ENCODE data around the gene AGBL3. TPM values are rescaled to one million over a fixed set of nuclear protein-coding genes. Genes with fewer than 3 reads are reported as not detected.

The AGBL3 gene
- total RNA-seq, result 1 to 10 TPM; 2.2 to 3.6 TPM

GRCh38 chr7:134986363-134987251 is at the start of gene AGBL3:
AGBL3 (plus strand) TSS chr7:134986508; CDS start chr7:134987934, 1,426 bp downstream.
- Mint-ChIP-seq H3K27me3 (ENCODE audit: low read depth) (no peaks in the 10 kb centered on the region), H3K4me1 (ENCODE audit: low read depth) (peaks cover 35% of the 10 kb centered on the region), H3K27ac (peak within 1 kb of the TSS; percentile 92), H3K9me3 (ENCODE audit: insufficient read depth) (no peaks in the 10 kb centered on the region), H3K4me3 (peak within 1 kb of the TSS; percentile 89), H3K36me3 (ENCODE audit: low read depth) (peaks cover 21% of the 10 kb centered on the region)
- ATAC-seq (peak; percentile 95), DNase-seq (peak; percentile 94)
- ChIA-PET CTCF (interaction anchor here (0.5 to 5.3 kb wide), 46 partner anchors 9 to 554 kb away, joined by 3 to 66 read pairs (median 4); partner anchors contain the start of genes BPGM, CYREN, TMEM140 and WDR91), POLR2A (interaction anchor here (0.7 to 3.6 kb wide), 6 partner anchors 10 to 276 kb away, joined by 3 to 30 read pairs (median 10); partner anchors contain the start of genes CYREN, TMEM140 and WDR91)

- Mint-ChIP-seq H3K27me3 (ENCODE audit: low read depth) (no peaks in the 10 kb centered on the region), H3K9me3 (ENCODE audit: insufficient read depth) (no peaks in the 10 kb centered on the region), H3K4me3 (no peak overlapping the region), H3K4me1 (ENCODE audit: low read depth) (peaks cover 11% of the 10 kb centered on the region), H3K36me3 (ENCODE audit: low read depth) (no peaks in the 10 kb centered on the region), H3K27ac (no peak overlapping the region)
- DNase-seq (no peak), ATAC-seq (no peak)
- CTCF ChIA-PET, result no interaction called here
- POLR2A ChIA-PET, result no interaction called here
These were observed 49.3 kb upstream of the AGBL3 start for GRCh38 chr7:134936893-134937510.

- H3K27me3 Mint-ChIP-seq (ENCODE audit: low read depth), result no peaks in the 10 kb centered on the region
- H3K9me3 Mint-ChIP-seq (ENCODE audit: insufficient read depth), result no peaks in the 10 kb centered on the region
- CTCF ChIA-PET, result interaction anchor here (0.6 kb wide), 1 partner anchor 20 kb away, joined by 3 read pairs; no protein-coding TSS in a partner anchor
- DNase-seq (no peak), ATAC-seq (no peak)
- POLR2A ChIA-PET, result no interaction called here
- peaks cover 7% of the 10 kb centered on the region for H3K4me1 Mint-ChIP-seq (ENCODE audit: low read depth)
- no peak overlapping the region for H3K27ac Mint-ChIP-seq
- H3K4me3 Mint-ChIP-seq, result no peak overlapping the region
- H3K36me3 Mint-ChIP-seq (ENCODE audit: low read depth), result no peaks in the 10 kb centered on the region
These were observed 48.2 kb upstream of the AGBL3 start for GRCh38 chr7:134938141-134938540.

- Mint-ChIP-seq H3K27ac (no peak overlapping the region), H3K4me3 (no peak overlapping the region), H3K36me3 (ENCODE audit: low read depth) (no peaks in the 10 kb centered on the region), H3K9me3 (ENCODE audit: insufficient read depth) (no peaks in the 10 kb centered on the region), H3K27me3 (ENCODE audit: low read depth) (no peaks in the 10 kb centered on the region), H3K4me1 (ENCODE audit: low read depth) (no peaks in the 10 kb centered on the region)
- ATAC-seq (no peak), DNase-seq (no peak)
- POLR2A ChIA-PET, result no interaction called here
- CTCF ChIA-PET, result no interaction called here
These were observed 47.2 kb upstream of the AGBL3 start for GRCh38 chr7:134939136-134939535.

- H3K4me3 Mint-ChIP-seq, result no peak overlapping the region
- no peak for ATAC-seq
- ChIA-PET CTCF (no interaction called here), POLR2A (no interaction called here)
- DNase-seq, result no peak
- no peak overlapping the region for H3K27ac Mint-ChIP-seq
- H3K36me3 Mint-ChIP-seq (ENCODE audit: low read depth), result no peaks in the 10 kb centered on the region
- no peaks in the 10 kb centered on the region for H3K9me3 Mint-ChIP-seq (ENCODE audit: insufficient read depth)
- H3K27me3 Mint-ChIP-seq (ENCODE audit: low read depth), result no peaks in the 10 kb centered on the region
- H3K4me1 Mint-ChIP-seq (ENCODE audit: low read depth), result no peaks in the 10 kb centered on the region
These were observed 45.6 kb upstream of the AGBL3 start for GRCh38 chr7:134940729-134941128.

- ChIA-PET POLR2A (no interaction called here), CTCF (no interaction called here)
- DNase-seq (no peak), ATAC-seq (no peak)
- Mint-ChIP-seq H3K9me3 (ENCODE audit: insufficient read depth) (no peaks in the 10 kb centered on the region), H3K4me3 (no peak overlapping the region), H3K27me3 (ENCODE audit: low read depth) (no peaks in the 10 kb centered on the region), H3K4me1 (ENCODE audit: low read depth) (peaks cover 2% of the 10 kb centered on the region), H3K36me3 (ENCODE audit: low read depth) (no peaks in the 10 kb centered on the region), H3K27ac (no peak overlapping the region)
These were observed 45.0 kb upstream of the AGBL3 start for GRCh38 chr7:134941185-134941900.

- H3K9me3 Mint-ChIP-seq (ENCODE audit: insufficient read depth), result no peaks in the 10 kb centered on the region
- peaks cover 3% of the 10 kb centered on the region for H3K4me1 Mint-ChIP-seq (ENCODE audit: low read depth)
- ATAC-seq (no peak), DNase-seq (no peak)
- POLR2A ChIA-PET, result no interaction called here
- H3K27ac Mint-ChIP-seq, result no peak overlapping the region
- H3K4me3 Mint-ChIP-seq, result no peak overlapping the region
- no peaks in the 10 kb centered on the region for H3K27me3 Mint-ChIP-seq (ENCODE audit: low read depth)
- H3K36me3 Mint-ChIP-seq (ENCODE audit: low read depth), result no peaks in the 10 kb centered on the region
- CTCF ChIA-PET, result no interaction called here
These were observed 44.4 kb upstream of the AGBL3 start for GRCh38 chr7:134941952-134942351.

GRCh38 chr7:134942690-134943466 is 43.4 kb upstream of the AGBL3 start:
- Mint-ChIP-seq H3K9me3 (ENCODE audit: insufficient read depth) (no peaks in the 10 kb centered on the region), H3K27me3 (ENCODE audit: low read depth) (no peaks in the 10 kb centered on the region), H3K4me3 (no peak overlapping the region), H3K4me1 (ENCODE audit: low read depth) (peaks cover 3% of the 10 kb centered on the region), H3K36me3 (ENCODE audit: low read depth) (no peaks in the 10 kb centered on the region), H3K27ac (no peak overlapping the region)
- ChIA-PET POLR2A (no interaction called here), CTCF (interaction anchor here (0.8 to 1.2 kb wide), 2 partner anchors 253 to 297 kb away, joined by 4 read pairs; partner anchors contain the start of gene BPGM)
- DNase-seq (no peak), ATAC-seq (no peak)

- ChIA-PET CTCF (interaction anchor here (1.2 kb wide), 1 partner anchor 298 kb away, joined by 4 read pairs; the partner anchor contains the start of gene BPGM), POLR2A (no interaction called here)
- Mint-ChIP-seq H3K9me3 (ENCODE audit: insufficient read depth) (no peaks in the 10 kb centered on the region), H3K27ac (no peak overlapping the region), H3K27me3 (ENCODE audit: low read depth) (no peaks in the 10 kb centered on the region), H3K4me3 (no peak overlapping the region), H3K4me1 (ENCODE audit: low read depth) (peaks cover 3% of the 10 kb centered on the region), H3K36me3 (ENCODE audit: low read depth) (no peaks in the 10 kb centered on the region)
- ATAC-seq (no peak), DNase-seq (no peak)
These were observed 42.4 kb upstream of the AGBL3 start for GRCh38 chr7:134943785-134944400.

GRCh38 chr7:134945691-134946090 is 40.6 kb upstream of the AGBL3 start:
- ChIA-PET CTCF (interaction anchor here (0.9 to 1.4 kb wide), 4 partner anchors 38 to 314 kb away, joined by 3 to 5 read pairs (median 4); no protein-coding TSS in a partner anchor), POLR2A (interaction anchor here (0.5 kb wide), 1 partner anchor 134 kb away, joined by 3 read pairs; no protein-coding TSS in a partner anchor)
- DNase-seq, result no peak
- H3K36me3 Mint-ChIP-seq (ENCODE audit: low read depth), result no peaks in the 10 kb centered on the region
- no peak overlapping the region for H3K27ac Mint-ChIP-seq
- no peak for ATAC-seq
- no peak overlapping the region for H3K4me3 Mint-ChIP-seq
- no peaks in the 10 kb centered on the region for H3K9me3 Mint-ChIP-seq (ENCODE audit: insufficient read depth)
- peaks cover 3% of the 10 kb centered on the region for H3K4me1 Mint-ChIP-seq (ENCODE audit: low read depth)
- no peaks in the 10 kb centered on the region for H3K27me3 Mint-ChIP-seq (ENCODE audit: low read depth)

GRCh38 chr7:134946260-134946659 is 40.0 kb upstream of the AGBL3 start:
- Mint-ChIP-seq H3K27ac (no peak overlapping the region), H3K27me3 (ENCODE audit: low read depth) (no peaks in the 10 kb centered on the region), H3K9me3 (ENCODE audit: insufficient read depth) (no peaks in the 10 kb centered on the region), H3K36me3 (ENCODE audit: low read depth) (no peaks in the 10 kb centered on the region), H3K4me1 (ENCODE audit: low read depth) (peaks cover 3% of the 10 kb centered on the region), H3K4me3 (no peak overlapping the region)
- POLR2A ChIA-PET, result interaction anchor here (0.5 kb wide), 1 partner anchor 133 kb away, joined by 3 read pairs; no protein-coding TSS in a partner anchor
- no peak for DNase-seq
- CTCF ChIA-PET, result interaction anchor here (0.9 kb wide), 1 partner anchor 314 kb away, joined by 3 read pairs; no protein-coding TSS in a partner anchor
- no peak for ATAC-seq
